ENCODE results near the gene FREY1.

- TF ChIP-seq CTCF (IDR thresholded peaks at IDR 0.05) = no peak
- TF ChIP-seq EZH2 (IDR thresholded peaks at IDR 0.05) = no peak
- TF ChIP-seq EZH2phosphoT487 (IDR thresholded peaks at IDR 0.05) = no peak
These were observed 20.1 kb downstream of the FREY1 start for GRCh38 chr11:45886816-45887520.
